ENCODE measurements around the gene VEGFD.
"Not testable (repeated sequence)": the region's sequence is repeated elsewhere in the genome, so short reads cannot be mapped to it uniquely, and the experiment has no call there.

The VEGFD gene

DNA sequence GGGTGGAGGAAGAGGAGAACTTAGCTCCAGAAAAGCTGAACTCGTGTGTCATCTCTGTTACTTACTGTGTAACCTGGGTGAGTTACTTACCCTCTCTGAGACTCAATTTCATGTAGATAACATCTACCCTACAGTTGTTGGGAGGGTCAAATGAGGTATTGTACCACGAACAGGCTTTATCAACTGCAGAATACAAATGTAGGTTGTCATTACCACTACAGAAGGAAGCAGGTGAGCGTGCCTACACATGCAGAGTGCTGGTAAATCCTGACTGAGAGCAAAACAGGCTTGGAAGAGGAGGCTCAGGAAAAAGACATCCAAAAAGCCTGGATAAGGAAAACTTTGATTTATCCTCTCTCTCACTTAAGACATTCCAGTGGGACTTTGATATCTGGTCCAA, 56.1 kb downstream of the VEGFD start:
- Histone ChIP-seq H3K9ac (ENCODE audit: low read length) (no peak overlapping the region), H3K9me3 (ENCODE audit: control insufficient read depth, low read depth, low read length) (no peaks in the 10 kb centered on the region), H3K27me3 (ENCODE audit: control insufficient read depth, insufficient read depth, low read length) (no peaks in the 10 kb centered on the region), H3K4me1 (ENCODE audit: control insufficient read depth, low read depth, low read length) (no peaks in the 10 kb centered on the region), H3K27ac (ENCODE audit: low read length) (no peak overlapping the region), H3K4me3 (ENCODE audit: low read length) (no peak overlapping the region), H3K36me3 (ENCODE audit: control insufficient read depth, low read depth, low read length) (peaks cover 10% of the 10 kb centered on the region)

DNA sequence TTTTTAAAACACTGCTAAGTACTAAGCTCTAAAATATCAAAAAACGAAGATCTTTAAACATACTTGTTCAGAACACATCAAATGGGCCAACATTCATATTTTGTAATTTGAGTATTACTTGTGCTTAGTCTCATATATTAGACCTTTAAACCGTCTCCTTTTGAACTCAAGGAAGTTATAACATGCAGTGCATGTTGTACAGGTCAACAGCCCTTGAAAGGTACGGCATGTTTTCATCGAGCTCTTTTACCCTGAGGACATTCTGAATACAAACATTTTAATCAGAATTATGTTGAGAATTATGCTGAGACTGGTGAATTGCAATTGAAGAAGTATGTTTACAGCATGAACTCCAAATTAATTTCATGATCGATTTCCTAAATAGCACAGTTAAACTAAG, 61.7 kb downstream of the VEGFD start:
- Histone ChIP-seq H3K4me1 (ENCODE audit: control insufficient read depth, low read depth, low read length) (no peaks in the 10 kb centered on the region), H3K36me3 (ENCODE audit: control insufficient read depth, low read depth, low read length) (peaks cover 8% of the 10 kb centered on the region), H3K27me3 (ENCODE audit: control insufficient read depth, insufficient read depth, low read length) (no peaks in the 10 kb centered on the region), H3K27ac (ENCODE audit: low read length) (no peak overlapping the region), H3K4me3 (ENCODE audit: low read length) (no peak overlapping the region), H3K9ac (ENCODE audit: low read length) (no peak overlapping the region), H3K9me3 (ENCODE audit: control insufficient read depth, low read depth, low read length) (no peaks in the 10 kb centered on the region)

DNA sequence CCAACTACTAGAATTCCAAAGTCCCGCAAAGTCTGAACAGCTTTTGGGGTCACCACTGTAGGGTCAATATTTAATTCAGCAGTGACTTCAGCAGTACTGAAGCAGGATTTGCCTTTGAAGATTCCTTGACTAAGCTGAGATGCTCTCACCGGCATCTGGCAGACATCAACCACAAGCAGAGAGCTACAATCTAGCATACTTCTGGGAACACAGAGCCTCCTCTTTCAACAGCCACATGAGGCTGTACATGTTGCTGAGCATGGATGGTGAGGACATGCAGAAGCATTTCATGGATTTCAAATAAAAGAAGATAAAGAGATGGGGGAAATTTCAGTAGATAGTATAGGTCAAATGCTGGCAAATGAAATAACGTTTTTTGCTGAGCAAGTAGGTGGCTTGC, 62.1 kb downstream of the VEGFD start:
- Histone ChIP-seq H3K27ac (ENCODE audit: low read length) (no peak overlapping the region), H3K4me3 (ENCODE audit: low read length) (no peak overlapping the region), H3K9me3 (ENCODE audit: control insufficient read depth, low read depth, low read length) (no peaks in the 10 kb centered on the region), H3K27me3 (ENCODE audit: control insufficient read depth, insufficient read depth, low read length) (no peaks in the 10 kb centered on the region), H3K36me3 (ENCODE audit: control insufficient read depth, low read depth, low read length) (peaks cover 8% of the 10 kb centered on the region), H3K4me1 (ENCODE audit: control insufficient read depth, low read depth, low read length) (no peaks in the 10 kb centered on the region), H3K9ac (ENCODE audit: low read length) (no peak overlapping the region)

DNA sequence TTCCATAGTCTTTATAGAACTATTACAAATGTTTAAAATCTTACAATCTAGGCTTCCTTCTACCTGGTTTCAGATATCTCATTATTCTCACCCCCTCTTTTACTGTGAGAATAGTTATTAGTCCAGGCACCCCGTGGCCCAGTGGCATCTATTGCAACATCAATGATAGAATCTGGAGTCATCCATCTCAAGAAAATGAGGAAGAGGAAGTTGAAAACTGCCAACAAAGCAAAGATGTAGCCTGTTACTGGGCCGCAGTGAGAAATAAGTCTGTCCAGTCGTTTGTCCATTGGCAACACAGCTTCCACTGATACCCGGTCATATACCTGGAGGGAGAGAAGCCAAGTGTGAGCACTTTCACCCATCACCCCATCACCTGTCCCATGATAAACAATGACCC, 62.8 kb downstream of the VEGFD start:
- H3K27ac ChIP-seq (ENCODE audit: low read length) = no peak overlapping the region
- no peaks in the 10 kb centered on the region for H3K9me3 ChIP-seq (ENCODE audit: control insufficient read depth, low read depth, low read length)
- H3K4me3 ChIP-seq (ENCODE audit: low read length) = no peak overlapping the region
- H3K36me3 ChIP-seq (ENCODE audit: control insufficient read depth, low read depth, low read length) = peaks cover 8% of the 10 kb centered on the region
- no peaks in the 10 kb centered on the region for H3K27me3 ChIP-seq (ENCODE audit: control insufficient read depth, insufficient read depth, low read length)
- no peak overlapping the region for H3K9ac ChIP-seq (ENCODE audit: low read length)
- no peaks in the 10 kb centered on the region for H3K4me1 ChIP-seq (ENCODE audit: control insufficient read depth, low read depth, low read length)

DNA sequence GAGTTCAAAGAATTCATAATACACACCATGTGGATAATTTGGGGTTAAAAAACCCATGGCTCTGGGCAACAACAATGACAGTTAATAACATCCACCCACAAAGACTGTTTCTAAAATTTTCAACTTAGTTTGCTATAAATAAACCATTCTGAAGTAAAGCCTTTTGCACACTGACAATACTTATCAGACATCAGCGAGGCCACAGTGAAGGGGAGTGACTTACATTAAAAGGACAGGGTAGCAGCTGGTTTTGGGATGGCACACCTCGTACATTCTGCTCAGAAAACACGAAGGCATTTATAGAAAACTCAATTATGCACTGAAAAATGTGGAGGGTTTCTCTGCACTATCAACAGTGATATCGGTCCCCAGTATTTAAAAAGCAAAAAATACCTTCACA, 63.9 kb downstream of the VEGFD start:
- H3K27me3 ChIP-seq (ENCODE audit: control insufficient read depth, insufficient read depth, low read length) = no peaks in the 10 kb centered on the region
- H3K9me3 ChIP-seq (ENCODE audit: control insufficient read depth, low read depth, low read length) = no peaks in the 10 kb centered on the region
- H3K4me1 ChIP-seq (ENCODE audit: control insufficient read depth, low read depth, low read length) = no peaks in the 10 kb centered on the region
- no peak overlapping the region for H3K27ac ChIP-seq (ENCODE audit: low read length)
- H3K4me3 ChIP-seq (ENCODE audit: low read length) = no peak overlapping the region
- peaks cover 8% of the 10 kb centered on the region for H3K36me3 ChIP-seq (ENCODE audit: control insufficient read depth, low read depth, low read length)
- no peak overlapping the region for H3K9ac ChIP-seq (ENCODE audit: low read length)

DNA sequence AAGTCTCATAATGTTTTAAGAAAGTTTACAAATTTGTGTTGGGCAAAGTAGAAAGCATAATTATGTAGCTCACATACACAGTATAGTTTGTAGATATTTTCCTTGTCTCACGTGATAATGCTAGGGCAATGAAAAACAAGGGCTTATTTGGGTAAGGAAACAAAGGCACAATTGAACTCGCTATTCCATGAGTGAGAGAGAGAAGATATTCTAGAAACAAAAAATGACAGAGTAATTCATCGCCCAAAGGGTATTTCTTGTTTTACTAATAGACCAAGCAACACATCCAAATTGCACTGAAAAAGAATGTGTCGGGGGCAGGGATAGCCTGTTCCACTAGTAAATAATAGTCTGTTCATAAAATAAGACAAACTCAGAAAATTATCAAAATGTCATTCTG, 65.1 kb downstream of the VEGFD start:
- Histone ChIP-seq H3K27ac (ENCODE audit: low read length) (no peak overlapping the region), H3K4me1 (ENCODE audit: control insufficient read depth, low read depth, low read length) (no peaks in the 10 kb centered on the region), H3K4me3 (ENCODE audit: low read length) (no peak overlapping the region), H3K9ac (ENCODE audit: low read length) (no peak overlapping the region), H3K36me3 (ENCODE audit: control insufficient read depth, low read depth, low read length) (peaks cover 3% of the 10 kb centered on the region), H3K9me3 (ENCODE audit: control insufficient read depth, low read depth, low read length) (no peaks in the 10 kb centered on the region), H3K27me3 (ENCODE audit: control insufficient read depth, insufficient read depth, low read length) (no peaks in the 10 kb centered on the region)

DNA sequence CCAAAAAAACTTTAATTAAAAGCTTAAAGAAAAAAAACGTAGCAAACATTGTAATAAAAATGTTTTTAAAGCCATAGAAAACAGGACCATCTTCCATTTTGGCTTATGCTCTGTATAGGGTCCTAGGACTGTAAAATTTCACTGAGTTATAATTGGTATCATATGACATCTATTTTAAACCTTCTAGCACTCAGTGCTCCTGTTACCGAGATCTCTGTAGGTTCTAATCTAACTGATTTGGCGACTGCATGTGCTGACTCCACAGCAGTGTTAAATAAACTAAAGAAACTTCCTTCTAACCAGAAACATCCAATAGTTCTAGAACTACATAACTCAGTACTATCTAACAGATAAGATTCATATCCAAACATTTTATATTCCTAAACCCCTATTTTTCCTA, 68.7 kb downstream of the VEGFD start, which contains the start of gene ASB11:
Gene ASB11, minus strand, starts transcription at position 132 of the 400 bp plus-strand sequence. Its CDS starts 35 bp downstream, at position 97.
- H3K36me3 ChIP-seq (ENCODE audit: control insufficient read depth, low read depth, low read length) = no peaks in the 10 kb centered on the region
- no peaks in the 10 kb centered on the region for H3K27me3 ChIP-seq (ENCODE audit: control insufficient read depth, insufficient read depth, low read length)
- H3K9ac ChIP-seq (ENCODE audit: low read length) = no peak within 1 kb of the TSS
- no peaks in the 10 kb centered on the region for H3K9me3 ChIP-seq (ENCODE audit: control insufficient read depth, low read depth, low read length)
- no peak within 1 kb of the TSS for H3K4me3 ChIP-seq (ENCODE audit: low read length)
- H3K27ac ChIP-seq (ENCODE audit: low read length) = no peak within 1 kb of the TSS
- H3K4me1 ChIP-seq (ENCODE audit: control insufficient read depth, low read depth, low read length) = no peaks in the 10 kb centered on the region

DNA sequence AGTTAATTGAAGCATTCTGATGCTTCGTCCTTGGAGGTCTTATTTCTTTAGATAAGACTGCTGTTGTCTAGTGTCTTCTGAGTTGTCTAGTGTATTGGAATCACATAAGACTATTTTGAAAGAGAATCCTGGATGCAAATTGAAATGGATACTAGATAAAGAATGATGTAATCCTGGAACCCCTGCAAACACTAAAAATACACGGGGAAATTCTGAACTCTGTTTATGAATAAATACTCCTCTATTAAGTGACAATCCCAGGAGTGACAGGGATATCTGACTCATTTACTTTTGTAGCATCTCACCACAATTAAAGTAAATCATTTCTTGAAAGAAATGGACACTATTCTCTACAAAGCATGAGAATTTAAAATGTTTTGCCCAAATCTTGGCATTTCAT, 69.7 kb downstream of the VEGFD start:
- H3K9me3 ChIP-seq (ENCODE audit: control insufficient read depth, low read depth, low read length) = no peaks in the 10 kb centered on the region
- H3K27ac ChIP-seq (ENCODE audit: low read length) = no peak overlapping the region
- H3K4me3 ChIP-seq (ENCODE audit: low read length) = no peak overlapping the region
- no peaks in the 10 kb centered on the region for H3K27me3 ChIP-seq (ENCODE audit: control insufficient read depth, insufficient read depth, low read length)
- no peaks in the 10 kb centered on the region for H3K4me1 ChIP-seq (ENCODE audit: control insufficient read depth, low read depth, low read length)
- H3K9ac ChIP-seq (ENCODE audit: low read length) = no peak overlapping the region
- H3K36me3 ChIP-seq (ENCODE audit: control insufficient read depth, low read depth, low read length) = no peaks in the 10 kb centered on the region

DNA sequence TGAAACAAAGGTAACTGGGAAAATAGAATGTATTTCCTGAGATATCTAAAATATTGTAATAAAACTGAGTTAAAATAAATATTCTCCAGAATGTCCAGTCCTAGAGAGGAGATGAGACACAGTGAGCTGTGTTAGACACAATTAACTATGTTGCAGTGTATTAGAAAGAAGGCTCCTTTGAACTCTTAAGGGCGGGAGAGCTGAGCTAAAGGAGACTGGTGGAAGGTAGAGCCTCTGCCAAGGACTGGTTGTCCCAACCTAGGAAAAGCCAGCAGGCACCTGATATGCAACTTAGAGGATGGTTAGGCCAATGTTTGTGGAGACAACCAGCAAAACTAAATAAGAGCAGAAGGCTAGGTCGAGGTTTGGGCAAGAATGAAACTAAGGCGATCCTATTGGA, 73.1 kb downstream of the VEGFD start:
- Histone ChIP-seq H3K27me3 (ENCODE audit: control insufficient read depth, insufficient read depth, low read length) (no peaks in the 10 kb centered on the region), H3K36me3 (ENCODE audit: control insufficient read depth, low read depth, low read length) (no peaks in the 10 kb centered on the region), H3K4me1 (ENCODE audit: control insufficient read depth, low read depth, low read length) (no peaks in the 10 kb centered on the region), H3K27ac (ENCODE audit: low read length) (no peak overlapping the region), H3K4me3 (ENCODE audit: low read length) (no peak overlapping the region), H3K9ac (ENCODE audit: low read length) (no peak overlapping the region), H3K9me3 (ENCODE audit: control insufficient read depth, low read depth, low read length) (no peaks in the 10 kb centered on the region)

DNA sequence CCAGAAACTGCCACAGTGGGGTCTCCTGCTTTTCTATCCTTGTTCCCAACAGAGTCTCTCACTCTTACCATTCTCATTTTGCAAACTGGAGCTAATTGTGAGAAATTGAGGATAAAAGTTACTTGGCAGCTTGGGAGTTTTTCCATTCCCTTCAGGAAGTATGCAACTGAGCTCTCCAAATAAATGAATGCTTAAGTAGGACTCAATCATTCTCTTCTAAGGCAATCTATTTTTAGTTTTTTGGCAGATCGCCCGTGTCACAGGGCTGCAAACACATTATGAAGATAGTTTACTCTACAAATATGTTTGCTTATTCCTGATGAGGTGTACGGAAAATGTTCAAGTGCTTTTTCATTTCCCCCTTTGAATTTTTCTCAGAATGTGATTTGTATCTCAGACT, 74.1 kb downstream of the VEGFD start:
- Histone ChIP-seq H3K4me3 (ENCODE audit: low read length) (no peak overlapping the region), H3K9ac (ENCODE audit: low read length) (no peak overlapping the region), H3K36me3 (ENCODE audit: control insufficient read depth, low read depth, low read length) (no peaks in the 10 kb centered on the region), H3K27me3 (ENCODE audit: control insufficient read depth, insufficient read depth, low read length) (no peaks in the 10 kb centered on the region), H3K27ac (ENCODE audit: low read length) (no peak overlapping the region), H3K4me1 (ENCODE audit: control insufficient read depth, low read depth, low read length) (no peaks in the 10 kb centered on the region), H3K9me3 (ENCODE audit: control insufficient read depth, low read depth, low read length) (no peaks in the 10 kb centered on the region)

DNA sequence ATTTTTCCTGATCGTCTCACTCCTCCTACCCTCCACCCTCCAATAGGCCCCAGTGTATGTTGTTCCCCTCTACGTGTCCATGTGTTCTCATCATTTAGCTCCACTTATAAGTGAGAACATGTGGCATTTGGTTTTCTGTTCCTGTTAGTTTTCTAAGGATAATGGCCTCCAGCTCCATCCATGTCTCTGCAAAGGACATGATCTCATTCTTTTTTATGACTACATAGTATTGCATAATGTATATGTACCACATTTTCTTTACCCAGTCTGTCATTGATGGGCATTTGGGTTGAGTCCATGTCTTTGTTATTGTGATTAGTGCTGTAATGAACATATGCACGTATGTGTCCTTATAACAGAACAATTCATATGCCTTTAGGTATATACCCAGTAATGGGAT, 78.3 kb downstream of the VEGFD start:
- H3K27me3 ChIP-seq (ENCODE audit: control insufficient read depth, insufficient read depth, low read length); H3K9ac ChIP-seq (ENCODE audit: low read length); H3K4me3 ChIP-seq (ENCODE audit: low read length); H3K36me3 ChIP-seq (ENCODE audit: control insufficient read depth, low read depth, low read length); H3K4me1 ChIP-seq (ENCODE audit: control insufficient read depth, low read depth, low read length); H3K9me3 ChIP-seq (ENCODE audit: control insufficient read depth, low read depth, low read length); H3K27ac ChIP-seq (ENCODE audit: low read length): not testable (repeated sequence)

DNA sequence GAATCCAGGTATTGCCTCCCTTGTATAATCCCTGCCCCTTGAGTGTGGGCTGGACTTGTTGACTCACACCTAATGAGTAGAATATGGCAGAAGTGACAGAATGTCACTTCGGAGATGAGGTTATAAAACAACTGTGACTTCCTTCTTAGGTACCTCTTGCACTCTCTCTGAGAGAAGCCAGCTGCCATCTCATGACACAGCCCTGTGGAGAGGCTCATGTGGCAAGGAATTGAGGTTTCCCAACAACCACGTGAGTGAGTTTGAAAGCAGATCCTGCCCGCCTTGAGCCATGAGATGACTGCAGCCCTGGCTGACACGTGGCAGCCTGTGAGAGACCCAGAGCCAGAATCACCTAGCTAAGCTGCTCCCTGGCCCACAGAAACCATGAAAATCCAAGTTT, 82.3 kb downstream of the VEGFD start:
- H3K4me1 ChIP-seq (ENCODE audit: control insufficient read depth, low read depth, low read length) = no peaks in the 10 kb centered on the region
- no peaks in the 10 kb centered on the region for H3K36me3 ChIP-seq (ENCODE audit: control insufficient read depth, low read depth, low read length)
- no peak overlapping the region for H3K27ac ChIP-seq (ENCODE audit: low read length)
- H3K4me3 ChIP-seq (ENCODE audit: low read length) = no peak overlapping the region
- no peak overlapping the region for H3K9ac ChIP-seq (ENCODE audit: low read length)
- no peaks in the 10 kb centered on the region for H3K9me3 ChIP-seq (ENCODE audit: control insufficient read depth, low read depth, low read length)
- H3K27me3 ChIP-seq (ENCODE audit: control insufficient read depth, insufficient read depth, low read length) = no peaks in the 10 kb centered on the region
